ENCODE measurements around the gene NCKAP5. TPM values are rescaled to one million over a fixed set of nuclear protein-coding genes. Genes with fewer than 3 reads are reported as not detected.

Gene NCKAP5
- total and polyA plus RNA-seq, 2 of the 8 experiments (the other 6 are each of a cell fraction or from before 2014, with no cell fraction given): 0.27 to 0.86 TPM

DNA sequence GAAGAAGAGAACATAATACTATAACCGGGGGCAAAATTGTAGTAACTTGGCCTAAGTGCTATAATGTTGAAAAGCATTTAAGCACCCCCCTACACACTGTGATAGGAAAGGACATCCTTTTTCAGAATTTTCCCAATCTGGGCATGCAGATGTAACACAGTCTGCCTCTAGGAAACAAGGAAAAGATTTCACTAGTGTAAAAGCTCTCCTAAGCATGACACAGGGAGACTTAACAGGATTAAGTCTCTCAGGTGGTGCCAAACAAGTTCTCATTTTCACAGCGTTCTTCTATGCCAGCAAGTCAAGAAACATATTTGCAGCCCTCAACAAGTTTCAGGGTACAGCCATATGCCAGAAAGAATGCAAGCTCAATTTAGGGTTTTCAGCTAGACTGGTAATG lies 53.0 kb downstream of the NCKAP5 start (continued):
- TF ChIP-seq BRCA1 (IDR thresholded peaks at IDR 0.05; ENCODE audit: low read depth, low read length): no peak
- TF ChIP-seq, protein P1, sequence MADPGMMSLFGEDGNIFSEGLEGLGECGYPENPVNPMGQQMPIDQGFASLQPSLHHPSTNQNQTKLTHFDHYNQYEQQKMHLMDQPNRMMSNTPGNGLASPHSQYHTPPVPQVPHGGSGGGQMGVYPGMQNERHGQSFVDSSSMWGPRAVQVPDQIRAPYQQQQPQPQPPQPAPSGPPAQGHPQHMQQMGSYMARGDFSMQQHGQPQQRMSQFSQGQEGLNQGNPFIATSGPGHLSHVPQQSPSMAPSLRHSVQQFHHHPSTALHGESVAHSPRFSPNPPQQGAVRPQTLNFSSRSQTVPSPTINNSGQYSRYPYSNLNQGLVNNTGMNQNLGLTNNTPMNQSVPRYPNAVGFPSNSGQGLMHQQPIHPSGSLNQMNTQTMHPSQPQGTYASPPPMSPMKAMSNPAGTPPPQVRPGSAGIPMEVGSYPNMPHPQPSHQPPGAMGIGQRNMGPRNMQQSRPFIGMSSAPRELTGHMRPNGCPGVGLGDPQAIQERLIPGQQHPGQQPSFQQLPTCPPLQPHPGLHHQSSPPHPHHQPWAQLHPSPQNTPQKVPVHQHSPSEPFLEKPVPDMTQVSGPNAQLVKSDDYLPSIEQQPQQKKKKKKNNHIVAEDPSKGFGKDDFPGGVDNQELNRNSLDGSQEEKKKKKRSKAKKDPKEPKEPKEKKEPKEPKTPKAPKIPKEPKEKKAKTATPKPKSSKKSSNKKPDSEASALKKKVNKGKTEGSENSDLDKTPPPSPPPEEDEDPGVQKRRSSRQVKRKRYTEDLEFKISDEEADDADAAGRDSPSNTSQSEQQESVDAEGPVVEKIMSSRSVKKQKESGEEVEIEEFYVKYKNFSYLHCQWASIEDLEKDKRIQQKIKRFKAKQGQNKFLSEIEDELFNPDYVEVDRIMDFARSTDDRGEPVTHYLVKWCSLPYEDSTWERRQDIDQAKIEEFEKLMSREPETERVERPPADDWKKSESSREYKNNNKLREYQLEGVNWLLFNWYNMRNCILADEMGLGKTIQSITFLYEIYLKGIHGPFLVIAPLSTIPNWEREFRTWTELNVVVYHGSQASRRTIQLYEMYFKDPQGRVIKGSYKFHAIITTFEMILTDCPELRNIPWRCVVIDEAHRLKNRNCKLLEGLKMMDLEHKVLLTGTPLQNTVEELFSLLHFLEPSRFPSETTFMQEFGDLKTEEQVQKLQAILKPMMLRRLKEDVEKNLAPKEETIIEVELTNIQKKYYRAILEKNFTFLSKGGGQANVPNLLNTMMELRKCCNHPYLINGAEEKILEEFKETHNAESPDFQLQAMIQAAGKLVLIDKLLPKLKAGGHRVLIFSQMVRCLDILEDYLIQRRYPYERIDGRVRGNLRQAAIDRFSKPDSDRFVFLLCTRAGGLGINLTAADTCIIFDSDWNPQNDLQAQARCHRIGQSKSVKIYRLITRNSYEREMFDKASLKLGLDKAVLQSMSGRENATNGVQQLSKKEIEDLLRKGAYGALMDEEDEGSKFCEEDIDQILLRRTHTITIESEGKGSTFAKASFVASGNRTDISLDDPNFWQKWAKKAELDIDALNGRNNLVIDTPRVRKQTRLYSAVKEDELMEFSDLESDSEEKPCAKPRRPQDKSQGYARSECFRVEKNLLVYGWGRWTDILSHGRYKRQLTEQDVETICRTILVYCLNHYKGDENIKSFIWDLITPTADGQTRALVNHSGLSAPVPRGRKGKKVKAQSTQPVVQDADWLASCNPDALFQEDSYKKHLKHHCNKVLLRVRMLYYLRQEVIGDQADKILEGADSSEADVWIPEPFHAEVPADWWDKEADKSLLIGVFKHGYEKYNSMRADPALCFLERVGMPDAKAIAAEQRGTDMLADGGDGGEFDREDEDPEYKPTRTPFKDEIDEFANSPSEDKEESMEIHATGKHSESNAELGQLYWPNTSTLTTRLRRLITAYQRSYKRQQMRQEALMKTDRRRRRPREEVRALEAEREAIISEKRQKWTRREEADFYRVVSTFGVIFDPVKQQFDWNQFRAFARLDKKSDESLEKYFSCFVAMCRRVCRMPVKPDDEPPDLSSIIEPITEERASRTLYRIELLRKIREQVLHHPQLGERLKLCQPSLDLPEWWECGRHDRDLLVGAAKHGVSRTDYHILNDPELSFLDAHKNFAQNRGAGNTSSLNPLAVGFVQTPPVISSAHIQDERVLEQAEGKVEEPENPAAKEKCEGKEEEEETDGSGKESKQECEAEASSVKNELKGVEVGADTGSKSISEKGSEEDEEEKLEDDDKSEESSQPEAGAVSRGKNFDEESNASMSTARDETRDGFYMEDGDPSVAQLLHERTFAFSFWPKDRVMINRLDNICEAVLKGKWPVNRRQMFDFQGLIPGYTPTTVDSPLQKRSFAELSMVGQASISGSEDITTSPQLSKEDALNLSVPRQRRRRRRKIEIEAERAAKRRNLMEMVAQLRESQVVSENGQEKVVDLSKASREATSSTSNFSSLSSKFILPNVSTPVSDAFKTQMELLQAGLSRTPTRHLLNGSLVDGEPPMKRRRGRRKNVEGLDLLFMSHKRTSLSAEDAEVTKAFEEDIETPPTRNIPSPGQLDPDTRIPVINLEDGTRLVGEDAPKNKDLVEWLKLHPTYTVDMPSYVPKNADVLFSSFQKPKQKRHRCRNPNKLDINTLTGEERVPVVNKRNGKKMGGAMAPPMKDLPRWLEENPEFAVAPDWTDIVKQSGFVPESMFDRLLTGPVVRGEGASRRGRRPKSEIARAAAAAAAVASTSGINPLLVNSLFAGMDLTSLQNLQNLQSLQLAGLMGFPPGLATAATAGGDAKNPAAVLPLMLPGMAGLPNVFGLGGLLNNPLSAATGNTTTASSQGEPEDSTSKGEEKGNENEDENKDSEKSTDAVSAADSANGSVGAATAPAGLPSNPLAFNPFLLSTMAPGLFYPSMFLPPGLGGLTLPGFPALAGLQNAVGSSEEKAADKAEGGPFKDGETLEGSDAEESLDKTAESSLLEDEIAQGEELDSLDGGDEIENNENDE (IDR thresholded peaks at IDR 0.05; ENCODE audit: insufficient replicate concordance, low read length): no peak
